HG03439 (cell line): ENCODE data around the gene PPP3CA.
A peak's percentile ranks its signal among the peaks of the same experiment; 100 is the strongest.

Source experiments
- ATAC-seq: cut with Tn5 transposase; IDR thresholded peaks from one replicate; pipeline ENCODE4 v1.9.1; 2021; ENCODE audit warnings: mild to moderate bottlenecking, moderate library complexity; ENCODE audit not compliant: unreplicated experiment

Gene PPP3CA

DNA sequence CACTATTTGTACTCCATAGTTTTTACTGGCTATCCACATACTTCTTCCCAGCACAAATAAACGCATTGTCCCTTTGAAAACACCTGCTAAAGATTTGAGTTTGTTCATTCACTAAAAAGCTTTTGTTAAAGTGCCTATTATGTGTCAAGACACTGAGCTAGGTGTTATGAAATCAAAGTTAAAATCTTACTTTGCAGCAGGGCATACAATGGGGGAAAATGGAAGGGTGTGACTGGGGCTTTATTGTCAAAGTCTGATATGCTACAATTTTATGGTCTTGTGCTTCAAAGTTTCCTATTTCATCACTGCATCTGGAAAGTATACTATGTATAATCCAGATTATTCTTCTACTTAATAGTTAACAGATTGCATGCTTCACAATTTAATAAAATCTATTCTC is 128.4 kb downstream of the PPP3CA start:
- no peak for ATAC-seq

DNA sequence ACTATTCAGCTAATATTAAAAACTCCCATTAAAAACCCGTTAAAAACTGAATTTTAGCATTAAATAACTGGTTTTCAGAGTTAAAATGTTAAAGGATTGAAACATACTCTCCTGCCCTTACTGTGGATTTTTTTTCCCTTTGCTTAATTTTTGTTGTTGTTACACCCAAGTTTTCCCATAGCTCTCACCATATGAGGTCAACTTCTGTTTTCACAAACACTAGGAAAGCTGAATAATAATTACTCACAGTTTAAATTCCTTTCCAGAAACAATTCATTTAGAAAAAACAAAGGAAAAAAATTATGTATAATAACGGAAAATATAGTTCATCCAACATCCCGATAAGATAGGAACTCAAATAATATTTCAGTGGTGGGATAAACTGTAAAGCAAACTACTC is 129.0 kb downstream of the PPP3CA start:
- ATAC-seq, result no peak

DNA sequence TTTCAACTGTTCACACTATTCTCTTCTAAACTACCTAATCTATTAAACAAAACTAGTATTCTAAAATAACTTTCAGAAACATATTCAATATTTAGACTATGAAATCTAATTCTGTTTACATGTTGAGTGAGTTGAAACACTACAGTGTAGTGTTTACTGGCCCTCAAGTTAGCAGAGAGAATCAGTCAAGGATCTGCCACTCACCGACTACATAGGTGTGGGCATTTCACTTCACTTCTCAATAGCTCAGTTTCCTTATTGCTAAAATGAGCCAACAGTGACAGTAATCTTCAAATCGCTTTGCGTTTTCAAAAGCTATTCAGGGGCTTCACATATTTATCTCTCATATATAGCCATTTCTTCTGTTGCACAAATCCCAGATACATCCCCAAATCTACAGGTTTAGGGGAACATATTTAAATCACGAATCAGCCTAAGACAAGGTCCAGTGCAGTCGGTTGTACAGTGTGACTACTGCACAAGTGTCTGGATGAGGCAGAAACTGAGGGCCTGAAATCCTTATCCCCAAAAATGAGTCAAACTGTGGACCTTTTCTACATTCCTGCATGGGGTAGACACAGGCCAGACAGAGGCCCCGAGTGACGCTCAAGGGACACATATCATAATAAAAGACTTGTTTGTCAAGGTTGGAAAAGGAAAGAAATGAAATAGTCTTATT is 129.8 kb downstream of the PPP3CA start:
- no peak for ATAC-seq

DNA sequence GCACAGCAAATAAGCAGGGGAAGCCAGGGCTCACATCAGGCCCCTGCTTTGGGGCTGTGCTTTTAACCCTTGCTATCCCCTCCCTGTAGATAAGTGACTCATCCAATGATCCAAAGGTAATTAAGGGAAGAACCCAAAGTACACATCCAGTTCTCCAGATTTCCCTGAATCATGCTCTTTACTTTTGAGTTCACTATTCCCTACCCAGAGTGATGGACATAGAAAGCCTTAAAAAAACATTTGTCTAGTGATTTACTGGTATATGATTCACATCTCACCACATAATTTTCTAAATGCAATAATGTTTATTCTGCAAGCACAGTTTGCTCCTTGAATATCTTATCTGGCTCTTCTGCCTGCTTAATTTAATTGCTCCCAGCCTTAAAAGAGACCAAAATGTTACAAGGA is 136.2 kb downstream of the PPP3CA start:
- ATAC-seq, result no peak

DNA sequence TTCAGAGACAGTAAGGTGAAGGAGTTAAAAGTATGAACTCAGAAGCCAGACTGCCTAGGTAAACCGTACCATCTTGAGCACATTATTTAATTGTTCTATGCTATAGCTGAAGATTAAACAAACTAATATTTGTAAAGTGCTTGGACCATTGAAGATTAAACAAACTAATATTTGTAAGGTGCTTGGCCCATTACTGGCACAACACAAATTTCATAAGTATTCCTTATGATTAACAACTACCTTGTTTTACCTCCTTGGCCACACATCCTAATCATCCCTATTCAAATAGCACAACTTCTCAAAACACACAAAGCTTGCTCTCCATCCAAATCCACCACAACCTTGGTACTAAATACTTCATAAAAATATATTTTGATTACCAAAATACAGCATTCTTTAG is 137.0 kb downstream of the PPP3CA start:
- no peak for ATAC-seq

DNA sequence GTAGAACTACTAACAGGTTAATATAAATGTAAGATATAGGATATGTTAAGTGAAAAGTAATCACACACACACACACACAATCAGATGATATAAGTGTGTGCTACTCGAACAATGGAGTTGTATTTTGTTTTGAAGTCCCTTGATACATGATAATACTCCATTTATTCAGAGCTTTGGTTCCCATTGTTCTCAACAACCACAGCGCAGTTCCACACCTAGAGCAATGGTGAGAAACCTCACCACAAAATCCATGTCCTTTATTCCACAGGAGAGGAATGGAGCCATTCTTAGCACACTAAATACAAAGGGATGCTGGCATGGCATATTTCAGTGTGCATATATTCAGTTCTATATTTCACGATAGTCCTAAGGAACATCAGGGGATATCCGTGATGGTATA is 139.2 kb downstream of the PPP3CA start:
- no peak for ATAC-seq

DNA sequence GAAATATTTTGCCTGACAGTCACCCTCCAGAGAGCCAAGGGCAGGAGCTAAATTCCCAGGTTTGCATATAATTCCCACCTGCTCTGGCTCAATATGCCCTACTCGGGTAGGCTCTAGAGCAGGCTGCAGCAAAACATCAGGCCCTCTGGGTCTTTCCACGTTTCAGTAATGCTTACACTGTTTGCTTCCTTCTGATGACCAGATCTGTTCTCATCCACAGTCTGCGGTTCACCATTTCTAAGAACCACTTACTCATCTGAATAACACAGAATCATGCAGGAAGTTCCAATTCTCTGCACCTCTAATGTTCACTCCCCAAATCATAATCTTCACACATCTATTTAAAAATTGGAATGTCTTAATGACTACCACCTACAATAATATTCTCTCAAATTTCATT is 141.4 kb downstream of the PPP3CA start:
- peak; percentile 86 for ATAC-seq

DNA sequence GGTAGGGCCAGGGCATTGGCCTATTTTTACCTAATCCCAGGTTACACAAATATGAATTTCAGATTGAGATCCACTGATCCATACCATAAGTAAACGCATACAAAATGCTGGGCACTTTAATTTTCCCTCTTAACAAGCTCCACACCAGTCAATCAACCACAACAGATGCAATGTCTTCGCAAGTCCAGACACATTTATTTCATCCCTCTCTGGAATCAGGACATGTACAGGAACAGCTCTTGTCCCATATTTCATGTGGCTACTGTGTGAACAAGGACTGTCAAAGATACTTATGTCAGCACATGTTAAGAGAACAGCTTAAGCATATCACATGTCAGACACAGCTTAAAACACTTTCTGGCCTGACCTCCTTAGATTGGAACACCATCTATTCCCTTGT is 145.9 kb downstream of the PPP3CA start:
- no peak for ATAC-seq

DNA sequence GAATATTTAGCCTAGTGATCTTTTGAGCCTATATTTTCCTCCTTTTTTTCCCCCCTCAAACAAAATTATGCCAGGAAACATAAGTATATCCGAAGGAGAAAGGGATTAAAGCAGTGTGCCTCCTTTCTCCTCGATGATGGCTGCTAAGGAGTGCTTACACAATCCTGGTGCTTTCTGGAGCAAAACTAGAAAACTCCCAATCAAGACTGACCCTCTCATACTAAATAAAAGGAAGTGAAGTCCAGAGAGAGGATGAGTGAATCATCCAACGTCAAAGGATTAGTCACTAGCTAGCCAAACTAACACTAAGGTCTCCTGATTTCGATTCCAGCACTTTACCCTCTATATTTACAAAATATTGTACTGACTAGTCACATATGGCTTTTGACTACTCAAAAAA is 146.8 kb downstream of the PPP3CA start:
- no peak for ATAC-seq

DNA sequence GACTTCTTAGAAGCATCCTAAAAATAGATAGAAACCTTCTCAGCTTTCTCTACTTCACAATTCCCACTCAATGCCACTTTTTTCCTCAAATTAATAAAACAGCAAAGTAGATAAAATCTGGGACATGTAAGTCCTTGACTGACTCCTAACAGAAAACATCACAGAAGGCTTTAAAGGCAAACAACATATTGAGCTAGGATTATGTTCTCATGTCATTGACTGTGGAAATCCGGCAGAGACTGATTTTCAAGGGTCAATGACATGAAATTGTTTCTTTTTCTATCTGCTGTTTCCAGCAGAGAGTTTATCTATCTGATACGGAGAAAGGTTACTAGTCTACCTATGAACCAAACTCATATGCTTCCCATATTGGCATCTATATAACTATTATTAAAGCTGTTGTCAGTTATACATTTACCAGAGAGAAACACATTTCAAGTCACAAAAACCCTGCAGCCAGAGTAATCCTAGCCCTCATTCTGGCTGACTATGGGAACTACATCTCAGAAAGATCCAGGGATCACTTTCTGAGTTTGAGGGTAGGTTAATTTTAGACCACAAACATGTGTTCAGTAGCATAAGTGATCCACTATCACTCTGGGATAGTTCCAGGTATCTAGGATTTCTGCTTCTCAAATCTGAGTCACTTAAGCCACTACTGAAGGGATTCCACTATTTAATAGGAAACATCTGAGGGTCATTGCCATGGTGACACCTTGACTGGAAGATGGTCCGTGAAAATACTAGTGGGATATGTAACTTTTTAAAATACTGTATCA is 147.6 kb downstream of the PPP3CA start:
- ATAC-seq, result no peak

DNA sequence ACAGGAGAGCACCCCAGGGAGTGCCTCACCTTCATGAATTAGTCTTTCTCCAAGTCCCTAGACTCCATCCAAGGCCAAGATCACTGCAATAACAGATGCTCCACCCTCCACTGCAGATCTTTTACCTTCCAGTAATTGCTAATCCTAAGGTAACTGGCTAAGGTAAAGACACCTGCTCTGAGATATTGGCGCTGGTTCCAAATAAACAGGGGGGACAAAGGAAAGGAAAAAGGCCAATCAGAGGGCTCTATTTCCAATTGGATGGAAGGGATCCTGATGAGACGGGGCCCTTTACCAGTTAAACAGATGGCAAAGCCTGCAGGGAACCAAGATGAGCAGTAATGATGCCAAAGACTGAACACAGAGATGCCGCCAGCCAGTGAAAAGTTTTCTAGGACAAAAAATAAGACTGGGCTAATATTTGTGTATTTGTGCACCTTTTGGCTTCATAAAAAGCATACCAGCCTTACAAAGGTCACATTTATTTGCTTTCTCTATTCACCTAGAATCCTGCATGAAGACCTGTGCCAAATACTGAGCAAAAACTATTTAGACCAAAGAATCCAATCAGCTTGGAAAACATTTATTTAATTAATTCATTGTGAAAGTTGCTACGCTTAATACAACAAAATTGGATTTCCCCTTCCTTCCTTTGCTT is 148.5 kb downstream of the PPP3CA start:
- no peak for ATAC-seq

DNA sequence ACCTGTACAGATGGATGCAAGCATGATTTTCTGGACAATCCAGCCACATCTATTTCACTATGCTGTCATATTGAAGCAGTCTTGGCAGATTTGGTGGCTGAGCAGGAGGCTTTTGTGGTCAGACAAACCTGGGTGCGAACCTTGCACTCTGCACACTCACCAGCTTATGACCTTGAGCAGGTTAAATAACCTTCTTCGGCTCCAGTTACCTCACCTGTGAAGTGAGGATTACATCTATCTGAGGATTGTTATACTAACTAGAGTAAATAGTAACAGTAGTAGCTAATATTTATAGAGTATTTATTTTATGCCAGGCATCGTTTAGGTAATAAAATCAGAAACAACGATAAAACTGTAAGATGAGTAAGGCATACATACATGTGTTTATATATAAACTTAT is 150.0 kb downstream of the PPP3CA start:
- no peak for ATAC-seq

DNA sequence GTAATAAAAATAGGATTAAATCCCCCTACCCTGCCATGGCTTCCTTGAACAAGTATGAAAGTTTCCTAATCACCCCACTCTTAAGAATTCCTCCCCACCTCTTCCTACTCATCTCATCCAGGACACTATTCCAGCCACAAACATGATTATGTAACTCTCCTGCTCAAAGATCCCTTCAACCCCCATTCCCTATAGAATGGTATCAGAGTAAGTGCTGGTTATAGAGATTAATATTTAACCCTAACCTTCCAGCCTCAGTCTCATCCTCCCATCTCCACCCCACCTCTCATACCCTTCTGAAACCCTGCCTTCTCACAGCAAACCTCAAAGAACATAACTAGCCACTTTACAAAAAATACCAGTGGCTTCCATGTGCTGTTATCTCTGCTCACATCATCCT is 155.1 kb downstream of the PPP3CA start:
- no peak for ATAC-seq

DNA sequence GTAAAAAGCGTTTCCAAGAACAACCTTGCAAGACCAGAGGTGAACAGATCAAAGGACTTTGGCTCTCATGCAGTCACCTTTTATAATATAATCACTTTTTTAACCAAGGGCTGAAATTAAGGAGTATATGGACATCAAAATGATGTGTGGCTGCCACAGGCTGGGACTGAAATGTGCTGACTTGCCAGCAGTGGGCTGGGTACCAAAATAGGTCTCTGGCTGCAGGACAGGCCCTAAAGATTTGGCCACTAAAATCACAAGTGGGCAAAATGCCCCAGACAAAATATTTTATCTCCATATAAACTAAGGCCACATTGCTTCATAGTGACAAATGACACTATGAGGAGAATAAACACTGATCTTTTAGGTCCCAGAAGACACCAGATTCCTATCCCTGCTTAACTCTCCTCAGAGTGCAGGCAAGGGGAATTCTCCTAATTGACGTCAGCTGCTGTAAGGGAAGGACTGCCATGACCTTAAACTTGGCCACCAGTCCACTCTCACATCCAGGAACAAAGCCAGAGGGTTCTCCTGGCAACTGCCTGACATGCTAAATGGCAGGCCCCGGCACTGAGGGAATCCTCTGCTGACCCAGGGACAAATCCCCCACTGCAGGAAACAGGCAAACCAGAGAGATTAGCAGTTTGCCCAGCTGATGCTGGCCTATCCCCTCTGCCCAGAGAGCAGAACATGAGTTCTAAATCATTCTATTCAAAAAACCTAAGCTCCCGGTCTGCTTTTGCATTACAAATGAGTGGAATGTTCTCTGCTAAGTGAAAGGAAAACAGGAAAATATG is 155.8 kb downstream of the PPP3CA start:
- no peak for ATAC-seq

DNA sequence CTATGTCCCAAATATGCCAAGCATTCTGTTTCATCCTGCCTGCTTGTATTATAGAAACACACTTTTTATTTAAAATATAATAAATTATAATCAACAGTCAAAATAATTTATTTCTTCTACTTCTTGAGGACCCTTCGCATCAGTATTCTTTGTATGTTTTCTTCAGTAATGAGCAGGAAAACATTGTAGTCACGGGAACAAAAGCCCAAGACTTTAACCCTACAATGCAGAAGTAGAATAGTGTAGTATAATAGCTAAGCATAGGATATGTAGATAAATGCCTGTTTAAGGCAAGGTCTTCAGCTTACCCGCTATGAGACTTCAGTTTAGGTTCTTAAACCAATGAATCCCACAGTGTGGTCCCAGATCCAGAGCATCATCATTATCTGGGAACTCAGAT is 156.6 kb downstream of the PPP3CA start:
- ATAC-seq, result no peak

DNA sequence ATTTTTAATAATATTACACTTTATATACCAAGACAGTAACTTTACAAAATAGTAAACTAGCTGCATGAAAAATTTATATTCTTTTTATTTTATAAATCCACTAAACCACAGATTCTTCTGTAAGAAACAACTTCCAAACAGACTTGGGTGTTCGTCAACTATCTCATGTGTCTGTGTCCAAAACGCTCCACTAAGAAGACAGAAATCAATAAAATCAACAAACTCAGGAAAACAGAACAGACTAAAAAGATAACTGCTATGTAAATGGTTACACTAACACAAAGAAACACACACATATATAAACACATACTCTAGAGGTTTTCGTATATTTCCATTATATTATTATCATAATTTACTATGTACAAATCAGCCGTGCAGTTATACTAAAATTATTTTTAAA is 158.4 kb downstream of the PPP3CA start:
- ATAC-seq, result no peak

DNA sequence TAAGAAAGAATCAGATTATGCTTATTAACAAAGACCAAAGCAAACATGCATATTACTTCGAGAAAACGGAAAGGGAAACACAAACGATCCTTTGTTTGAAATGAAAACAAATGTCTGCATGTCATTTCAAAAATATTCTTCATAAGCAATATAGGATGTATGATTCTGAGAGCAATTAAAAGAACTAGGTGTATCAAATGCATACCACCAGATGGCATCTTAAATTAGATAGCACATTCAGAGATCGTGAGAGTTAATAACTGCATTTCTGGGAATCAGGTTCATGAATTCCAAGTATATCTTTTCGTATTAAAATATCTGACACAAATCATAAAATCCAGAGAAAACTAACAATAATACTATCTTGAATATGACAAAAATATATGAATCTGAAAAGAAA is 159.5 kb downstream of the PPP3CA start:
- ATAC-seq, result no peak

DNA sequence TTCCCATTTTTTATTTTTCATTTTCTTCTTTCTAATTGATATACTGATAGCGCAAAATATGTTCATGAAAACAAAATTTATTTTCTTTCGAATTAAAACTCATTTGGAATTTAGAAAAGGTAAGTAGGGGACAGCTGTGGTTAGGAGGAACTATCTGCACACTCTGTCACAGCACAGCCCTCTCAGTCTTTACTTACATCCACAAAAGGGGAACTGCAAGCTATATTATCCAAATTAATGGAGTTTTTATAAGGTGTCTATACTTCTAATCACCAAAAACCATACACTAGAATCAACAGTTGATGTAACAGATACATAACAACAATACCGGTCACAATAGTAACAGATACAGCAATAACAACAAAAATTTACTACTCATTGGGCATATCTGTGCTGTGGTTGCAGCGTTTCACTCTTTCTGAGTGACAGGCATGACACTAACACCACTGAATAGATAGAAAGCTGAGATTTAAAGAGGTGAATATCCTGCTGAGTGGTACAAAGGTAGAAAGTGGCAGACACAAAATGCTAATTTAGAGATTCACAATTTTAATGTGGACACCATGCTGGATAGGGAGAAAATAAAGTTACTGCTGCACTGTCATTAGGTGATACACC is 160.7 kb downstream of the PPP3CA start:
- ATAC-seq, result no peak

DNA sequence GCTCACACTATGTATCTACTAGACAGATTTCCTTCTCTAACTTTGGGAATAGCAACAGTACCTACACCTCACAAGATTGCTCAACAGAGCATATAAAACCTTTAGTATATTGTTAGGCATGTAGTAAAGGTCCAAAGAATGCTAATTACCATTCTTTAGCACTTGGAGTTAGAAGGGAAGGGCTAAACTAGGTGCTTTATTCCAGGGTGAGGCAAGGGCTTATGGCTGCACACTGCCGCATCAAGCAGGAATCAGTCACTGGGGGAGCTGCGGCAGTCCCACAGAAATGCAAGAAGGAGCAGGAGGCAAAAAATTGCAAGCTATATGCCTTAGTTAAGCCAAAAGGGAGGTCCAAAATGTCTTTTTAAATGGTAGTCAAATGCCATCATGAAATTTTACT is 162.7 kb downstream of the PPP3CA start:
- no peak for ATAC-seq

DNA sequence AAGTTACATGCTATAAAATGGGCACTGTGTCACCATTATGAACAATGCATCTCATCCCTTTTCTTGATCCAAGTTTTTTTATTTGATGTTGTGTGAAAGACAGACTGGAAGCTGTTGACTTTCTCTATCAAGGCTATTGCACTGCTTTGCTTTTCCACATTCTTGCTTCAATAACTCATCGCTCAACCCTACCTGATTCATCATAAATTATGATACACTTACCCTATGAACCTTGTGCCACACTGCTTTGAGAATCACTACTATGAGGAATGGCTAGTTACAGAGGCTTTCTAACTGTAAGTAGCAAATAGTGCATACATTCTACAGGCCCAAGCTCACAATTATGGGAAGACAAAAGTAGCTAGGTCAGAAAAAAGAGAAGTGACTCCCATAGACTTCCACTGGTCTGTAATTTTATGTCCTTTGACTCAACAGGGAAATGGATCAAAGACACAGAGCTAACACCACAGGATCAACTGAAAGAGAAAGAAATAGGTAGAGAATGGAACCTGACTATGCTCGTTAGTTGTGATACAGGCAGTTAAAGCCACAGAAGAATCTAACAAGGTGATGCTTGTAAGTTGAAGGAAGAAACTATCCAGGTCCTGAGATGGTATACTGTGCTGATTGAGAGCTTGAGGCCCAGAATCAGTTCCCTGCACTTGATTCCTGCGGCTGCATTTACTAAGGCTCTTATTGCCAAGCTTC is 163.5 kb downstream of the PPP3CA start:
- ATAC-seq, result no peak
